Caco-2 (cell line): ENCODE results near the gene FN3KRP. TPM values are rescaled to one million over a fixed set of nuclear protein-coding genes. Genes with fewer than 3 reads are reported as not detected.

Experiments
- BruUV-seq: library from RNA; stranded (reverse); fragments of 400-500 nt; replicated peaks from 2 replicates; lab custom pipeline; 2021; lab: Mats Ljungman, UMichigan
- CTCF ChIA-PET: fragments of 300-600 bp; sonication (Branson Sonifier 250); formaldehyde crosslinking; loops from one replicate; lab custom pipeline; 2022; ENCODE audit warnings: antibody characterized with exemption; lab: Charles Lee
- POLR2A ChIA-PET: fragments of 300-600 bp; sonication (Branson Sonifier 250); formaldehyde crosslinking; loops from one replicate; lab custom pipeline; 2022; ENCODE audit warnings: antibody characterized with exemption; lab: Charles Lee
- DNase-seq, 2 experiments: peaks; one replicate each; pipeline versions ENCODE4 v3.0.0 to v3.0.0-alpha.2; 2020 to 2022
- H3K27me3 ChIP-seq: replicated peaks from 2 replicates; pipeline ENCODE4 v1.6.0; 2011; ENCODE audit warnings: low read length; ENCODE audit not compliant: control insufficient read depth, insufficient read depth
- H3K36me3 ChIP-seq: 2 replicates; pipeline ENCODE4 v1.5.1; 2011; ENCODE audit warnings: low read length; ENCODE audit not compliant: control insufficient read depth, insufficient read depth
- H3K4me1 ChIP-seq: fragments of 250-450 bp; sonication (Bioruptor Pico); 2 replicates; pipeline ENCODE4 v1.5.1; 2020; ENCODE audit warnings: mild to moderate bottlenecking
- H3K4me3 ChIP-seq: 2 replicates; pipeline ENCODE4 v1.5.1; 2011; ENCODE audit warnings: low read depth, mild to moderate bottlenecking, control low read depth, low read length
- H3K9me3 ChIP-seq: fragments of 250-450 bp; sonication (Bioruptor Pico); 2 replicates; pipeline ENCODE4 v1.5.1; 2020; ENCODE audit warnings: mild to moderate bottlenecking, moderate library complexity
- H3K27ac Mint-ChIP-seq: one replicate; pipeline ENCODE4 v1.8.0; 2022; ENCODE audit warnings: mixed read lengths; ENCODE audit not compliant: unreplicated experiment
- H3K27me3 Mint-ChIP-seq: one replicate; pipeline ENCODE4 v1.8.0; 2022; ENCODE audit warnings: mixed read lengths; ENCODE audit not compliant: insufficient read depth, unreplicated experiment
- H3K36me3 Mint-ChIP-seq: one replicate; pipeline ENCODE4 v1.8.0; 2022; ENCODE audit warnings: mild to moderate bottlenecking, mixed read lengths; ENCODE audit not compliant: insufficient read depth, unreplicated experiment
- H3K4me1 Mint-ChIP-seq: one replicate; pipeline ENCODE4 v1.8.0; 2022; ENCODE audit warnings: low read depth, mixed read lengths; ENCODE audit not compliant: unreplicated experiment
- H3K4me3 Mint-ChIP-seq: one replicate; pipeline ENCODE4 v1.8.0; 2022; ENCODE audit warnings: mild to moderate bottlenecking, moderate library complexity, mixed read lengths; ENCODE audit not compliant: unreplicated experiment
- H3K9me3 Mint-ChIP-seq: one replicate; pipeline ENCODE4 v1.8.0; 2022; ENCODE audit warnings: mixed read lengths; ENCODE audit not compliant: unreplicated experiment
- intact Hi-C: fragments of 100-400 bp; cut with micrococcal nuclease; formaldehyde crosslinking; loops from one replicate; pipeline ENCODE4 v1.10.0; 2022; ENCODE audit not compliant: unreplicated experiment
- total RNA-seq: library from RNA; stranded (reverse); gene quantifications from 2 replicates; pipeline ENCODE4 v1.2.3, GENCODE V29; 2022
- TF ChIP-seq, protein P1 (sequence below), 2 experiments: fragments of 200-600 bp in 1 of 2; IDR thresholded peaks; 1 replicate in 1 of 2; 2 replicates in 1 of 2; pipeline versions ENCODE4 v1.5.1 to v1.8.0; 2011 to 2022; ENCODE audit warnings: antibody characterized with exemption in 1 of 2, control low read depth in 1 of 2, inconsistent platforms in 1 of 2, low read depth in 1 of 2, low read length in 1 of 2, mild to moderate bottlenecking in 1 of 2, moderate library complexity in 1 of 2; ENCODE audit not compliant: insufficient read depth in 1 of 2, severe bottlenecking in 1 of 2, unreplicated experiment in 1 of 2

Gene FN3KRP
- total RNA-seq, 1 experiment from 2014 or later, result 53.6 TPM

DNA sequence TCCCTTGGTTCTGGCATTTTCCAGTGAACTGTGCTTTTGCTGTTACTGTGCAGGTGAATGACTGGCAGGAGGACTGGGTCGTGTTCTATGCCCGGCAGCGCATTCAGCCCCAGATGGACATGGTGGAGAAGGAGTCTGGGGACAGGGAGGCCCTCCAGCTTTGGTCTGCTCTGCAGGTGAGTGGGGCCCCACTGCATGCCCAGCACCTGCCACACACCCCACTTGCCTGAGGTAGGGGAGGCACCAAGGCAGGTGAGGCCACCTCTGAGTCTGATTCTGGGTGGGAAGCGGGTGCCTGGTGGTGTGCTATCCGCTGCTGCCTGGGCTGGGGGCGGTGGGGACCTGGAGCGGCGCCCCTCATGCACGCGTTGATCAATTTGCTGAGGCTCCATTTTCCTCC, 9.9 kb downstream of the FN3KRP start:
- H3K4me3 ChIP-seq, result no peak overlapping the region
- BruUV-seq, result no TSS peak
- no peak overlapping the region for H3K4me3 Mint-ChIP-seq
- H3K27me3 ChIP-seq, result no peaks in the 10 kb centered on the region
- no peak overlapping the region for H3K27ac Mint-ChIP-seq
- TF ChIP-seq, protein P1, sequence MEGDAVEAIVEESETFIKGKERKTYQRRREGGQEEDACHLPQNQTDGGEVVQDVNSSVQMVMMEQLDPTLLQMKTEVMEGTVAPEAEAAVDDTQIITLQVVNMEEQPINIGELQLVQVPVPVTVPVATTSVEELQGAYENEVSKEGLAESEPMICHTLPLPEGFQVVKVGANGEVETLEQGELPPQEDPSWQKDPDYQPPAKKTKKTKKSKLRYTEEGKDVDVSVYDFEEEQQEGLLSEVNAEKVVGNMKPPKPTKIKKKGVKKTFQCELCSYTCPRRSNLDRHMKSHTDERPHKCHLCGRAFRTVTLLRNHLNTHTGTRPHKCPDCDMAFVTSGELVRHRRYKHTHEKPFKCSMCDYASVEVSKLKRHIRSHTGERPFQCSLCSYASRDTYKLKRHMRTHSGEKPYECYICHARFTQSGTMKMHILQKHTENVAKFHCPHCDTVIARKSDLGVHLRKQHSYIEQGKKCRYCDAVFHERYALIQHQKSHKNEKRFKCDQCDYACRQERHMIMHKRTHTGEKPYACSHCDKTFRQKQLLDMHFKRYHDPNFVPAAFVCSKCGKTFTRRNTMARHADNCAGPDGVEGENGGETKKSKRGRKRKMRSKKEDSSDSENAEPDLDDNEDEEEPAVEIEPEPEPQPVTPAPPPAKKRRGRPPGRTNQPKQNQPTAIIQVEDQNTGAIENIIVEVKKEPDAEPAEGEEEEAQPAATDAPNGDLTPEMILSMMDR (IDR thresholded peaks at IDR 0.05; ENCODE audit: insufficient read depth in 1 of 2, low read depth in 1 of 2, low read length in 1 of 2, severe bottlenecking in 1 of 2, unreplicated experiment in 1 of 2), result no peak
- H3K9me3 Mint-ChIP-seq, result no peaks in the 10 kb centered on the region
- intact Hi-C loops, result no loop called here
- no peaks in the 10 kb centered on the region for H3K4me1 ChIP-seq
- CTCF ChIA-PET, result interaction anchor here (0.8 kb wide), 1 partner anchor 27 kb away, joined by 3 read pairs; no protein-coding TSS in a partner anchor
- H3K9me3 ChIP-seq, result no peaks in the 10 kb centered on the region
- H3K4me1 Mint-ChIP-seq, result no peaks in the 10 kb centered on the region
- peaks cover 55% of the 10 kb centered on the region for H3K36me3 Mint-ChIP-seq
- POLR2A ChIA-PET, result no interaction called here
- peaks cover 5% of the 10 kb centered on the region for H3K36me3 ChIP-seq
- no peak for DNase-seq
- no peaks in the 10 kb centered on the region for H3K27me3 Mint-ChIP-seq

GRCh38 chr17:82729479-82730260, 13.2 kb downstream of the FN3KRP start:
- Mint-ChIP-seq H3K4me3 (no peak overlapping the region), H3K36me3 (peaks cover 58% of the 10 kb centered on the region), H3K4me1 (no peaks in the 10 kb centered on the region), H3K27ac (no peak overlapping the region), H3K9me3 (peaks cover 11% of the 10 kb centered on the region), H3K27me3 (no peaks in the 10 kb centered on the region)
- H3K4me3 ChIP-seq, result no peak overlapping the region
- intact Hi-C loops, result no loop called here
- DNase-seq, result no peak
- no peaks in the 10 kb centered on the region for H3K4me1 ChIP-seq
- no peaks in the 10 kb centered on the region for H3K27me3 ChIP-seq
- ChIA-PET POLR2A (interaction anchor here (0.6 kb wide), 1 partner anchor 23 kb away, joined by 3 read pairs; no protein-coding TSS in a partner anchor), CTCF (interaction anchor here (0.6 kb wide), 2 partner anchors 40 to 659 kb away, joined by 4 to 6 read pairs; no protein-coding TSS in a partner anchor)
- TF ChIP-seq, protein P1 (IDR thresholded peaks at IDR 0.05; ENCODE audit: insufficient read depth in 1 of 2, low read depth in 1 of 2, low read length in 1 of 2, severe bottlenecking in 1 of 2, unreplicated experiment in 1 of 2), result no peak
- H3K9me3 ChIP-seq, result peaks cover 23% of the 10 kb centered on the region
- no TSS peak for BruUV-seq
- H3K36me3 ChIP-seq, result peaks cover 3% of the 10 kb centered on the region

DNA sequence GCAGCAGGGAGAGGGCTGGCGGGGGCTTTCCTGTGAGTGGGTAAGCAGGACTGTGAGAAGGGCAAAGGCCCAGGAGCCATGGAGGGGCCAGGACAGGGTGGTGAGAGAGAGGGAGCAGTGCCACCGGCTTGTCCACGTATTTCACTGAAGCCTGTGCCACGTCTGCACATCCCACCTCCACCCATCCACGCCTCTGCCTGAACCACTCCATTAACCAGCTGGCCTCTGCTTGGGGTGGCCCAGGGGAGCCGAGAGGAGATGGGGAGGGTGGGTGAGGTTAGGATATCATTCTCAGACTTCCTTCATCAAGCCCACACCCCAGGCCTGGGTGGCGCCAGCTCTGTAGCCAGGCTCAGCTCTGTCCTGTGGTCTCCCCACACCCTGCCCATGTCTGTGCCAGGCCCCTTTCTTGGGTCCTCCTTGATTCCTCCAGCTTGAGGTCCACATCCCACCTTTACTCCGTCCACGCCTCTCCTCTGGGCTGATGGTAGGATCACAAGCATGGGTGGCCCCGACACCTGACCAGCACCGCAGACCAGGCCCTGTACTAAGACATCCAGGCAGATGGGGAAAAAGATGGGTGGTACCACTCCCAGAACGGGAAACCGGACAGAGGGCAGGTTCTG, 15.7 kb downstream of the FN3KRP start:
- Histone ChIP-seq H3K36me3 (peaks cover 3% of the 10 kb centered on the region), H3K9me3 (peaks cover 23% of the 10 kb centered on the region), H3K4me1 (no peaks in the 10 kb centered on the region), H3K4me3 (no peak overlapping the region), H3K27me3 (no peaks in the 10 kb centered on the region)
- Mint-ChIP-seq H3K4me3 (peak overlapping the region; percentile 14), H3K9me3 (peaks cover 11% of the 10 kb centered on the region), H3K4me1 (no peaks in the 10 kb centered on the region), H3K27me3 (no peaks in the 10 kb centered on the region), H3K27ac (no peak overlapping the region), H3K36me3 (peaks cover 62% of the 10 kb centered on the region)
- TF ChIP-seq, protein P1 (IDR thresholded peaks at IDR 0.05; ENCODE audit: insufficient read depth in 1 of 2, low read depth in 1 of 2, low read length in 1 of 2, severe bottlenecking in 1 of 2, unreplicated experiment in 1 of 2), result no peak
- no TSS peak for BruUV-seq
- intact Hi-C loops, result no loop called here
- ChIA-PET POLR2A (no interaction called here), CTCF (no interaction called here)
- no peak for DNase-seq
